Lung microvascular endothelial cell (primary cell): ENCODE measurements around the gene NFX1. TPM values are rescaled to one million over a fixed set of nuclear protein-coding genes. Genes with fewer than 3 reads are reported as not detected.

Experiments used
- DNase-seq, 2 donors: peaks; one replicate each; pipeline versions ENCODE4 v3.0.0 to v3.0.0-alpha.2; 2010; ENCODE audit warnings: low read depth in 2 of 2
- total RNA-seq: library from RNA; depleted of rRNA; stranded (reverse); fragments of >200 nt; gene quantifications from 2 replicates; pipeline ENCODE4 v1.2.1, GENCODE V29; 2014

Gene NFX1
- total RNA-seq, 1 donor from 2014 or later, result 12.3 TPM

GRCh38 chr9:33418090-33418489 is 127.8 kb downstream of the NFX1 start:
- DNase-seq, result no peak

DNA sequence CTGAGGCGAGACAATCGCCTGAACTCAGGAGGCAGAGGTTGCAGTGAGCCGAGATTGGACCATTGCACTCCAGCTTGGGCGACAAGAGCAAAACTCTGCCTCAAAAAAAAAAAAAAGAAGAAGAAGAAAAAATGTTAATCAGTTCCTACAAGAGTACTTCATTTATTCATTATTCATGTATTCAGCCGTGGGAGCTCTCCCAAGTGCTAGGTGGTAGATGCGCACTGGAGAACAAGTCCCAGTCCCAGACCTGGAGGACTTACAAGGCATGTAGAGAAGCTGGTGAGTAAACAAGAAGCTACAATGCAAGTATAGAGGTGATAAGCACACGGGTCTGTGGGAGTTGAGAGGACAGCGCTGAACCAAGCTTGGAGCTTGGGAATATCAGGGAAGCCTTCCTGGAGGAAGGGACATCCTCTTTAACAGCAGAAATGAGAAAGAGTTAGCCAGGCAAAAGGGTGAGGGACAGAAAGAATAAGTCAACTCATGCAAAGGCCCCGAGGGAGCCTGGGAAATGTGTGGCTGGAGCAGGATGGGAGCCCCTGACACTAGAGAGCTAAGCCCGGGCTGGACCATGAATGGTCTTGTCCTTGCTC is 129.5 kb downstream of the NFX1 start:
- no peak for DNase-seq

Other genes starting within 250 kb of the NFX1 start
- gene SMU1, start 213.8 kb upstream of the NFX1 start, total RNA-seq, result 27.7 and 32.1 TPM in 2 replicates
- gene B4GALT1, start 123.2 kb upstream of the NFX1 start, total RNA-seq, result 12.4 and 13.1 TPM in 2 replicates
- gene SPINK4, start 50.3 kb upstream of the NFX1 start, total RNA-seq, result not detected in 2 replicates
- gene BAG1, start 25.8 kb upstream of the NFX1 start, total RNA-seq, result 32.0 and 44.4 TPM in 2 replicates
- 62.5 and 99.8 TPM in 2 replicates for gene CHMP5, start 25.5 kb upstream of the NFX1 start, total RNA-seq
- gene AQP7, start 112.1 kb downstream of the NFX1 start, total RNA-seq, result not detected in 2 replicates
- gene AQP3, start 157.1 kb downstream of the NFX1 start, total RNA-seq, result 0.20 and 0.44 TPM in 2 replicates
- gene NOL6, start 183.4 kb downstream of the NFX1 start, total RNA-seq, result 8.7 and 14.7 TPM in 2 replicates
- gene ANKRD18B, start 233.7 kb downstream of the NFX1 start, total RNA-seq, result under 0.01 and 0.22 TPM in 2 replicates